Measurements from ENCODE around the gene CDK11B. TPM values are rescaled to one million over a fixed set of nuclear protein-coding genes. Genes with fewer than 3 reads are reported as not detected.

CDK11B gene
- total RNA-seq, 1 donor from 2014 or later: 12.6 TPM

- H3K27me3 Mint-ChIP-seq (ENCODE audit: insufficient read depth, low read depth): no peaks in the 10 kb centered on the region
Observed at GRCh38 chr1:1669468-1670440, 10.9 kb upstream of the CDK11B start.

DNA sequence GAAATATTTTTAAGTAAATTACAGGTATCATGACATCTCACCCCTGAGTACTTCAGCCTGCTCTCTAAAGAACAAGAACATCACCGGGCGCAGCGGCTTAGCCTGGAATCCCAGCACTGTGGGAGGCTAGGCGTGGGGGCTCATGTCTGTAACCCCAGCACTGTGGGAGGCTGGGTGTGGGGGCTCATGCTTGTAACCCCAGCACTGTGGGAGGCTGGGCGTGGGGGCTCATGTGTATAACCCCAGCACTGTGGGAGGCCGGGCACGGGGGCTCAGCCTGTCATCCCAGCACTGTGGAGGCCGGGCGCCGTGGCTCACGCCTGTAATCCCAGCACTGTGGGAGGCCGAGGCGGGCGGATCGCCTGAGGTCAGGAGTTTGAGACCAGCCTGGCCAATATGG is 7.7 kb upstream of the CDK11B start:
- no peak overlapping the region for H3K9ac ChIP-seq
- Mint-ChIP-seq H3K27me3 (ENCODE audit: insufficient read depth, low read depth) (no peaks in the 10 kb centered on the region), H3K4me3 (no peak overlapping the region), H3K4me1 (no peaks in the 10 kb centered on the region), H3K36me3 (peaks cover 3% of the 10 kb centered on the region), H3K9me3 (no peaks in the 10 kb centered on the region), H3K27ac (no peak overlapping the region)
- no peak overlapping the region for H3K27ac ChIP-seq
- no peaks in the 10 kb centered on the region for H3K4me1 ChIP-seq
- H3K36me3 ChIP-seq: no peaks in the 10 kb centered on the region
- peaks cover 9% of the 10 kb centered on the region for H3F3A ChIP-seq (ENCODE audit: low read depth)
- no peak overlapping the region for H3K4me3 ChIP-seq
- H3K4me2 ChIP-seq: no peak overlapping the region
- H4K20me1 ChIP-seq (ENCODE audit: low read depth): no peaks in the 10 kb centered on the region
- no peak overlapping the region for H2AFZ ChIP-seq (replicated peaks)
- no peaks in the 10 kb centered on the region for H3K27me3 ChIP-seq
- TF ChIP-seq EZH2 (IDR thresholded peaks at IDR 0.05): no peak
- no peak for TF ChIP-seq EZH2phosphoT487 (IDR thresholded peaks at IDR 0.05)
- TF ChIP-seq CTCF (IDR thresholded peaks at IDR 0.05): no peak
- H3K9me3 ChIP-seq (ENCODE audit: low read depth): no peaks in the 10 kb centered on the region
- DNase-seq (ENCODE audit: low spot score): no peak
- H3K79me2 ChIP-seq (ENCODE audit: low read depth): no peaks in the 10 kb centered on the region

More at GRCh38 chr1:1669468-1670440, 10.9 kb upstream of the CDK11B start:
- Histone ChIP-seq H3K4me1 (no peaks in the 10 kb centered on the region), H3K9ac (no peak overlapping the region), H3K79me2 (ENCODE audit: low read depth) (no peaks in the 10 kb centered on the region), H3K27ac (no peak overlapping the region), H3K4me2 (no peak overlapping the region), H3F3A (ENCODE audit: low read depth) (peaks cover 5% of the 10 kb centered on the region), H3K36me3 (no peaks in the 10 kb centered on the region), H2AFZ (replicated peaks) (no peak overlapping the region), H3K4me3 (no peak overlapping the region), H3K9me3 (ENCODE audit: low read depth) (no peaks in the 10 kb centered on the region), H3K27me3 (no peaks in the 10 kb centered on the region), H4K20me1 (ENCODE audit: low read depth) (no peaks in the 10 kb centered on the region)
- Mint-ChIP-seq H3K4me1 (no peaks in the 10 kb centered on the region), H3K27ac (no peak overlapping the region), H3K36me3 (peaks cover 4% of the 10 kb centered on the region), H3K9me3 (no peaks in the 10 kb centered on the region), H3K4me3 (no peak overlapping the region)
- TF ChIP-seq CTCF (IDR thresholded peaks at IDR 0.05) (no peak), EZH2phosphoT487 (IDR thresholded peaks at IDR 0.05) (no peak), EZH2 (IDR thresholded peaks at IDR 0.05) (no peak)
- DNase-seq (ENCODE audit: low spot score): no peak

GRCh38 chr1:1665815-1666251 is 7.0 kb upstream of the CDK11B start:
- Histone ChIP-seq H3K27me3 (no peaks in the 10 kb centered on the region), H3K79me2 (ENCODE audit: low read depth) (no peaks in the 10 kb centered on the region), H3K4me3 (no peak overlapping the region), H3K36me3 (no peaks in the 10 kb centered on the region), H2AFZ (replicated peaks) (no peak overlapping the region), H3K4me2 (no peak overlapping the region), H3K4me1 (no peaks in the 10 kb centered on the region), H3K9me3 (ENCODE audit: low read depth) (no peaks in the 10 kb centered on the region), H3K27ac (no peak overlapping the region), H3F3A (ENCODE audit: low read depth) (peaks cover 9% of the 10 kb centered on the region), H3K9ac (no peak overlapping the region), H4K20me1 (ENCODE audit: low read depth) (no peaks in the 10 kb centered on the region)
- H3K4me3 Mint-ChIP-seq: no peak overlapping the region
- no peaks in the 10 kb centered on the region for H3K9me3 Mint-ChIP-seq
- peaks cover 3% of the 10 kb centered on the region for H3K36me3 Mint-ChIP-seq
- peak; percentile 60 for DNase-seq (ENCODE audit: low spot score)
- H3K27me3 Mint-ChIP-seq (ENCODE audit: insufficient read depth, low read depth): no peaks in the 10 kb centered on the region
- H3K27ac Mint-ChIP-seq: no peak overlapping the region
- no peak for TF ChIP-seq EZH2phosphoT487 (IDR thresholded peaks at IDR 0.05)
- TF ChIP-seq CTCF (IDR thresholded peaks at IDR 0.05): peak; percentile 65
- H3K4me1 Mint-ChIP-seq: no peaks in the 10 kb centered on the region
